HG03139 (cell line): Measurements from ENCODE around the gene PSME2.

Experiments
- ATAC-seq: cut with Tn5 transposase; IDR thresholded peaks from one replicate; pipeline ENCODE4 v1.9.1; 2021; ENCODE audit not compliant: unreplicated experiment

The PSME2 gene

GRCh38 chr14:24156840-24157239 lies 10.4 kb upstream of the PSME2 start:
- ATAC-seq, result no peak

GRCh38 chr14:24155100-24155499 lies 8.7 kb upstream of the PSME2 start:
- ATAC-seq, result no peak

DNA sequence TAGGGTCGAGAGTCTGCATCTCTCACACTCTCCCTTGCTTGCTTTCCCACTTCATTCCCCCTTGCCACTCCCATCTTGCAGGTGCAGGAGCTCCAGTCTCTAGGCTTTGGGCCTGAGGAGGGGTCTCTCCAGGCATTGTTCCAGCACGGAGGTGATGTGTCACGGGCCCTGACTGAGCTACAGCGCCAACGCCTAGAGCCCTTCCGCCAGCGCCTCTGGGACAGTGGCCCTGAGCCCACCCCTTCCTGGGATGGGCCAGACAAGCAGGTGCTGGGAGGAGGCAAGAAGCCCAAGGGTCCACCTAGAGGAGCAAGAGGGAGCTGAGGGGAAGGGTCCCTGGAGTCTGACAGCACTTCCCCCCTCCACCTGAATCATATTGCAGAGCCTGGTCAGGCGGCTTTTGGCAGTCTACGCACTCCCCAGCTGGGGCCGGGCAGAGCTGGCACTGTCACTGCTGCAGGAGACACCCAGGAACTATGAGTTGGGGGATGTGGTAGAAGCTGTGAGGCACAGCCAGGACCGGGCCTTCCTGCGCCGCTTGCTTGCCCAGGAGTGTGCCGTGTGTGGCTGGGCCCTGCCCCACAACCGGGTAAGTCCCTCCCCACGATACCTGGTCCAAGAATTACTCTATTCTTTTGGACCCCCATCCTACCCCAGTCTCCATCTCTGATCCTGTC lies 5.1 kb upstream of the PSME2 start:
- ATAC-seq, result no peak

GRCh38 chr14:24150993-24151392 lies 4.6 kb upstream of the PSME2 start:
- no peak for ATAC-seq

GRCh38 chr14:24150567-24150966 lies 4.2 kb upstream of the PSME2 start:
- ATAC-seq, result no peak

DNA sequence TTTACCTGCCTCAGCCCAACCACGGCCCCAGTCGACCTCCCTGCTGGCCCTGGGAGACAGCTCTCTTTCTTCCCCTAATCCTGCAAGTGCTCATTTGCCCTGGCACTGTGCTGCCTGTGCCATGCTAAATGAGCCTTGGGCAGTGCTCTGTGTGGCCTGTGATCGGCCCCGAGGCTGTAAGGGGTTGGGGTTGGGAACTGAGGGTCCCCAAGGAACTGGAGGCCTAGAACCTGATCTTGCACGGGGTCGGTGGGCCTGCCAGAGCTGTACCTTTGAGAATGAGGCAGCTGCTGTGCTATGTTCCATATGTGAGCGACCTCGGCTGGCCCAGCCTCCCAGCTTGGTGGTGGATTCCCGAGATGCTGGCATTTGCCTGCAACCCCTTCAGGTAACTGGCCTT lies 3.7 kb upstream of the PSME2 start:
- ATAC-seq, result no peak

GRCh38 chr14:24149302-24149969 lies 3.0 kb upstream of the PSME2 start:
- ATAC-seq, result no peak

DNA sequence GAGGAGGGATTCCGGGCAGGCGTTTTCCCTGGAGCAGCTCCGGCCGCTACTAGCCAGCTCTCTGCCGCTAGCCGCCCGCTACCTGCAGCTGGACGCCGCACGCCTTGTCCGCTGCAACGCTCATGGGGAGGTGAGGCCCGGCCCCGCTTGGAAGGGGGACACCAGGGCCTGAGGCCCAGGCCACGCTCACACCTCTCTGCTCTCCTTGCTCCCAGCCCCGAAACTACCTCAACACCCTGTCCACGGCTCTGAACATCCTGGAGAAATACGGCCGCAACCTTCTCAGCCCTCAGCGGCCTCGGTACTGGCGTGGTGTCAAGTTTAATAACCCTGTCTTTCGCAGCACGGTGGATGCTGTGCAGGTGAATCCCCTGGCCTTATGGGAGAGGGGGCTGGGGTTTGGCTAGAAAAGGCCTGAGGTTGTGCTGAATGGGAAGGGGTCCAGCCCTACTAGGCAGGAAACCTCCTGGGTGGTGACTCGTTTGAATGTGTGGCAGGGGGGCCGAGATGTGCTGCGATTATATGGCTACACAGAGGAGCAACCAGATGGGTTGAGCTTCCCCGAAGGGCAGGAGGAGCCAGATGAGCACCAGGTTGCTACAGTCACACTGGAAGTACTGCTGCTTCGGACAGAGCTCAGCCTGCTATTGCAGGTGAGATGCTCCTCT lies 1.5 kb upstream of the PSME2 start:
- ATAC-seq, result no peak

- ATAC-seq, result peak; percentile 72
Observed at GRCh38 chr14:24146978-24147760, 759 bp upstream of the PSME2 start, which contains the start of gene RNF31. TSS of gene RNF31 (plus strand) at chr14:24147498. CDS start at chr14:24147699, 201 bp downstream.

DNA sequence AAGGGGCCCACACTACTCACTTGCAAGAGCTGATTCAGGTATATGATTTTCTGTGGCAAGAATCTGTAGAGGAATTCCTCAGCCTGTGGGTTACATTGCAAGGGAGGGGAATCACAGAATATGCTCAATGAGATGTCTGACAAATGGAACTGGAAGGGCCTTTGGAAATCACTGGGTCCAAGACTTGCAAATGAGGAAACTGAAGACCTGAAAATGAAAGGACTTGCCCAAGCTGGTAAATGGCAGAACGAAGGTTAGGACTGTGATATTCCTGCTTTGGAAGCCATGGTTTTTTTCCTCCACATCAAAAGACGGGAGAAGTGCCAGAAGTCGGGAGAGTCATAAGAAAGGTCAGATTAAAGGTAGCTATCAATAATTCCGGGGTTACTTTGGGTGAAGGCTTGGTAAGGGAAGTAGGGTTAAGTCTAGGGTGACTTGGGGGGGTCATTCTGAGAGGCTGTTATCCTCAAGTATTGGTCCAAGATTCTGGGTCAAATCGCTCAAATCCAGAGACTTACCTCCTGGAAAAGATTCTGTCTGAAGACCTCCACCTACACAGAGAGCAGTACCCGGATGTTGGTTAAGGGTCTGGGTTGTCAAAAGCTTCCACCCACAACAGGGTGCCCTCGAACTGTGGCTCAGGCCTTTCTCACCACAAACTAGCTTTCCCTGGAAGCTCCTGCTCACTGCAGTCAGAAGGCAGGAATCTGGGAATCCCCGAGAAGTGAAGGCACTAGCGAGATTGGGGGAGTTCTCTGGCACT lies 539 bp downstream of the PSME2 start:
- no peak for ATAC-seq

DNA sequence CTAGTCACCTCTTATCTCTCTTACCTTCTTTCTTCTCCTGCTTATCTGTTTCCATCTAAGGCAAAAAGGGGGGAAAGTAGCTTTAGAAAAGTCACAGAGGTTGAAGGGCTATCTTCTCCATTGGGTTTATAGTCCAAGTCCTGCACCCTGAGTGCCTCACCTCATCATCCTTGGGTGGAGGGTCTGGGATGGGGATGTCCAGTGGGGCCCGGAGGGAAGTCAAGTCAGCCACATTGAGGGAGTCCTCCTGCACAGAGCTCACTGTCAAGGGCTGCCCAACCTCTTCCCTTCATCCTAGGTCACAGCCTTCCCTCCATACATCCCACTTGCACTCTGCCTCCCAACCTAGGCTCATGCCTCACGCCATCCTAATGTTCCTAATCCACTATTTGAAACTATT lies 1.2 kb downstream of the PSME2 start:
- no peak for ATAC-seq

DNA sequence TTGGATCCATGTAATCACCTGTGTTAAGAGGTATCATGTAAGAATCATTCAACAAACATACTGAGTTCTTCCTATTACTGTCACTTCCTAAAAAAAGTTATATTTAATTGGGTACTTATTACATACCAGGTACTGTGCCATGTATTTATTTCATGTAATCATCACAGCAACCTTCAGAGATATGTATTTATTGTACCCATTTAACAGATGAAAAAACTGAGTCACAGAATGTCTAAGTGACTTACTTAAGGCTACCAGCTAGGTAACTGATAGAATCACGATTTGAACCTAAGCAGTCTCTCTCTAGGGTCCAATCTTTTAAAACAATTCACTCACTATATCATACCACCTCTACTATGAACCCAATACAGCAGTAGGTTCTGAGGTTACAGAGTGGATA lies 2.0 kb downstream of the PSME2 start:
- ATAC-seq, result no peak

- no peak for ATAC-seq
Observed at GRCh38 chr14:24143511-24143910, 2.9 kb downstream of the PSME2 start.

GRCh38 chr14:24141097-24141880 lies 5.1 kb downstream of the PSME2 start, which contains the start of gene EMC9:
TSS of gene EMC9 (minus strand) at chr14:24141591. CDS start at chr14:24141304, 287 bp downstream.
- peak; percentile 75 for ATAC-seq

DNA sequence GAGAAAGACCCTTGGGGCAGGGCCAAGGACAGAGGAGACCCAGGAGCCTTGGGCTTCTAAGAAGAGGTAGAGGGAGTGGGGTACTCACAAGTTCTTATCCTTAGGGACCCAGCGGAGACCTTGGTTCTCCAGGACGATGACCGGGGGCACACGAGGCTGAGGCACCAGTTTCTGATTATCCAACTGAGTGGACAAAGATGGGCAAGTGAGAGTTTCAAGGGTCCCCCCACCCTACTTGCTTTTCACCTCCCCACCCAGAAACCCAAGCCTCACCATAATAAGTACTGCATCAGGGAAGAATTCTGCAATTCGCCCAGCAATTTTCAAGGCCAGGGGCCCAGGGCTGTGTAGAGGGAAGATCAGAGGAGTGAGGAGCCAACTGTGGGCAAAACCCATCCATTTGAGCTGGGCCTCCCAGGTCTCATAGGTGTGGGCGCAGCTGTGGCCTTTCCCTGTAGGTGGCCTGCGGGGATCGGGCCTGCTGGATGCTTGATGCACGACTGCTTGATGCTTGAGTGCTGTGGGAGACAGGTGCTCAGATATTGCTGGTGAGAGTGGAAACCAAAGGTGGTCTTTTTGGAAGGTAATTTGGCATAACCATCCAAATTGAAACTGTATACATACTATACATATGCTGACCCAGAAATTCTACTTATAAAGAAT lies 7.0 kb downstream of the PSME2 start:
- ATAC-seq, result no peak

GRCh38 chr14:24138396-24139271 lies 7.8 kb downstream of the PSME2 start:
- no peak for ATAC-seq

GRCh38 chr14:24137529-24138395 lies 8.6 kb downstream of the PSME2 start:
- no peak for ATAC-seq
